Astrocyte (in vitro differentiated cells and primary cell): ENCODE data around the gene ZBTB16.

Experiments used
- EZH2 ChIP-seq: IDR thresholded peaks from 2 replicates; pipeline ENCODE4 v1.6.1; 2012; ENCODE audit warnings: mild to moderate bottlenecking, low read length, inconsistent platforms; ENCODE audit not compliant: insufficient read depth
- TF ChIP-seq, protein P1 (sequence below): IDR thresholded peaks from 2 replicates; pipeline ENCODE4 v1.5.1; 2011; ENCODE audit warnings: low read depth, mild to moderate bottlenecking, inconsistent platforms, low read length, moderate library complexity; ENCODE audit not compliant: insufficient read depth

DNA sequence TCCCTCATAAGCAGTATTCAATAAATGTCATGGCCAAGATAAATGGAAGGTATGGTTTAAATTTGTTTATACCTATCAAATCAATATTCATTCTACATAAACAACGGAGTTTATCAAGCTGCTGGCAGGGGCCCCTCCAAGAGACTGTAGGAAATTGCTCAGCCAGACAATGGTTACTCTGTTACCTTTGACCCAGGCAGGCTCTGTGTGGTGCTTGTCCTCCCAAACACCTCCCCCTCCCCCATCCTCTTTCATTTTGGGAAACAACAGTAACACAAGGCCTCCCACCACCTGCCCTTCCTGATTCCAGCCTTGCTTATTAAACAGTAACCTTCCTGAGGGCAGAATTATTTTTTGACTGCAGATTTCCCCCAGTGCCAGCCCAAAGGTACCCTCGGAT, 10.5 kb upstream of the ZBTB16 start:
- TF ChIP-seq, protein P1, sequence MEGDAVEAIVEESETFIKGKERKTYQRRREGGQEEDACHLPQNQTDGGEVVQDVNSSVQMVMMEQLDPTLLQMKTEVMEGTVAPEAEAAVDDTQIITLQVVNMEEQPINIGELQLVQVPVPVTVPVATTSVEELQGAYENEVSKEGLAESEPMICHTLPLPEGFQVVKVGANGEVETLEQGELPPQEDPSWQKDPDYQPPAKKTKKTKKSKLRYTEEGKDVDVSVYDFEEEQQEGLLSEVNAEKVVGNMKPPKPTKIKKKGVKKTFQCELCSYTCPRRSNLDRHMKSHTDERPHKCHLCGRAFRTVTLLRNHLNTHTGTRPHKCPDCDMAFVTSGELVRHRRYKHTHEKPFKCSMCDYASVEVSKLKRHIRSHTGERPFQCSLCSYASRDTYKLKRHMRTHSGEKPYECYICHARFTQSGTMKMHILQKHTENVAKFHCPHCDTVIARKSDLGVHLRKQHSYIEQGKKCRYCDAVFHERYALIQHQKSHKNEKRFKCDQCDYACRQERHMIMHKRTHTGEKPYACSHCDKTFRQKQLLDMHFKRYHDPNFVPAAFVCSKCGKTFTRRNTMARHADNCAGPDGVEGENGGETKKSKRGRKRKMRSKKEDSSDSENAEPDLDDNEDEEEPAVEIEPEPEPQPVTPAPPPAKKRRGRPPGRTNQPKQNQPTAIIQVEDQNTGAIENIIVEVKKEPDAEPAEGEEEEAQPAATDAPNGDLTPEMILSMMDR, result no peak
- no peak for TF ChIP-seq EZH2
